ENCODE measurements around the gene SYP.
"Not testable (repeated sequence)": the region's sequence is repeated elsewhere in the genome, so short reads cannot be mapped to it uniquely, and the experiment has no call there.

Gene SYP

GRCh38 chrX:49164589-49165360 lies 35.2 kb downstream of the SYP start:
- no peak for DNase-seq

GRCh38 chrX:49163555-49164419 lies 36.2 kb downstream of the SYP start:
- DNase-seq: no peak

- no peak for DNase-seq
Measured at GRCh38 chrX:49162620-49163019, 37.4 kb downstream of the SYP start, which contains the start of gene MAGIX. TSS of gene MAGIX (plus strand) at chrX:49162758. CDS start at chrX:49162890, 132 bp downstream.

- no peak for DNase-seq
Measured at GRCh38 chrX:49161632-49162031, 38.4 kb downstream of the SYP start.

GRCh38 chrX:49160908-49161307 lies 39.1 kb downstream of the SYP start:
- no peak for DNase-seq

DNA sequence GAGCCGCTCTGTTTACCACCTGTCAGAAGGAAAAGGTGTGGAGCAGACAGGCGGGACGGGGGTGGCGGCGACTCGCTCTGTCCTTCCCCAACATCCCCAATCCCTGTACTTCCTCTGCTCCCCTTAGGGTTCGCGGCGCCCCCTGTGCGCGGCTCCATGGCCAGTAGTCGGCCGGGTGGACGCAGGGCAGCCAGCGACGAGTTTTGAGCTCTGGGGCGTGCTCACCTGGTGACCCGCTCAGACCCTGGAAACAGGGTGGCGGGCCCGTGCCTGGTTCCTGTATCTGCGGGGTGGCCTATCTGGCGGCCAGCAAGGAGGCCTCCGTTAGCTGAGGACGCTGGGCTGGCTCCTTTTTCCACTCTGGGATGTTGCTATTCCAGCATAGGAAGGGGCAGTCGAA lies 42.8 kb downstream of the SYP start:
- DNase-seq: no peak

- DNase-seq: peak; percentile 75
Measured at GRCh38 chrX:49155900-49156837, 43.8 kb downstream of the SYP start.

- DNase-seq: no peak
Measured at GRCh38 chrX:49155243-49155899, 44.6 kb downstream of the SYP start.

DNA sequence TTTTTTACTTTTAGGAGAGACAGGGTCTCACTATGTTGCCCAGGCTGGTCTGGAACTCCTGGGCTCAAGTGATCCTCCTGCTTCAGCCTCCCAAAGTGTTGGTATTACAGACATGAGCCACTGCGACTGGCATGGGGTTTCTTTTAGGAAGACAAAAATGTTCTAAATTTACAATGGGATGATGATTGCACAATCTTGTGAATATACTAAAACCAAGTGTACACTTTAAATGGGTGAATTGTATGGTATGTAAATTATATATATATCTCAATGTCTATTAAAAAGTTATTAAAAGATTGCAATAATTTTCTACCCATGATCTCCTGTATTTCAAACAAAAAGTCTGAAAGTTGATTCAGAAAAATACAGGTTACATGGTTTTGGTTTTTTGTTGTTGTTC lies 46.5 kb downstream of the SYP start:
- DNase-seq: no peak

- not testable (repeated sequence) for DNase-seq
Measured at GRCh38 chrX:49149291-49149690, 50.7 kb downstream of the SYP start.

DNA sequence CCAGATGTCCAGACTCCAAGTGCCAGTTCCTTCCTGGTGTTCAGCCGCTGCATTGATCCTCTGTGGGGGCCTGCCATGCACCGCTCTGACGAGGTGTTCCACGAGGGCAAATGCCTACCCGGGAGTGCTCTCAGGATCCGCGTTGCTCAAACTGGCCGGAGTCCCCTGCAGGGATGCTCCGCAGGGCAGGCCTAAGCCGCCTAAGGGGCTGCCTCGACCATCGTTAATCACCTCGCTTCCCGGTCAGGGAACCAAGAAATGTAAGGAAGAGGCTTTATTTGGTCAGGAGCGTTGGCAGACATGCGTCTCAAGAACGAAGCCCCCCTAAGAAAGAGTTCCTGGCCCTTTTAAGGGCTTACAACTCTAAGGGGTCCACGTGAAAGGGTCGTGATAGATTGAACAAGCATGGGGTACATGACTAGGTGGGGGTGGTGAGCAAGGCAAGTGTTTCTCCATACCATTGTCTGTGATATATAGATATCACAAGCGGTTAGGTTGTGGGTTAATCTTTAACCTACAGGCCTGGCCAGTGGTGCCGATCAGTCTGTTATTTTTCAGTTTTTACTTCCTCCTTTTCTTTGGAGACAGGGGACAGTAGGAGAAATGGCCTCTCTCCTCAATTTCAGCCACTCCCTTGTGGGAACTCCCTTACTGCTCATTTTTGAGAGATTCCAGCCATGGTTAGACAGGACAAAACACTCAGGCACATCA lies 51.4 kb downstream of the SYP start:
- DNase-seq: not testable (repeated sequence)

DNA sequence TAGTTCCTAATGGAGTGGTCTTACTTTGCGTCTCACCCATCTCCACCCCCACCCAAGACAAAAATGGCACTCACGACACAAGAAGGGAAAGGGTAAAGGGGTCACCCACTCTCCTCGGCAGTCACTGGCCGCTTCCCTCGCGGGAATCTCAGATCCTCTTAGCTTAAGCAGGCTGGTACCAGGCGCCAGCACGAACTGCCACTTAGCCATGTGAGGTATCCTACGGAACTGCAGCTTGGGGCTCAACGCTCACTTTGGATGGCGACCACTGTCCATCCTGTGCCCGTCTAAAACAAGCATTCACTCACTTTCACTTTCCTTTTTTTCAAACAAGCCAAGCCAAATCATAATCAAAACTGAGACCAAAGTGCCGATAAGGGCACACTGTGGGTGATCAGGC lies 52.1 kb downstream of the SYP start:
- DNase-seq: no peak

GRCh38 chrX:49147282-49147681 lies 52.7 kb downstream of the SYP start:
- no peak for DNase-seq

GRCh38 chrX:49143154-49143553 lies 56.8 kb downstream of the SYP start:
- not testable (repeated sequence) for DNase-seq

GRCh38 chrX:49142264-49142663 lies 57.7 kb downstream of the SYP start:
- not testable (repeated sequence) for DNase-seq

DNA sequence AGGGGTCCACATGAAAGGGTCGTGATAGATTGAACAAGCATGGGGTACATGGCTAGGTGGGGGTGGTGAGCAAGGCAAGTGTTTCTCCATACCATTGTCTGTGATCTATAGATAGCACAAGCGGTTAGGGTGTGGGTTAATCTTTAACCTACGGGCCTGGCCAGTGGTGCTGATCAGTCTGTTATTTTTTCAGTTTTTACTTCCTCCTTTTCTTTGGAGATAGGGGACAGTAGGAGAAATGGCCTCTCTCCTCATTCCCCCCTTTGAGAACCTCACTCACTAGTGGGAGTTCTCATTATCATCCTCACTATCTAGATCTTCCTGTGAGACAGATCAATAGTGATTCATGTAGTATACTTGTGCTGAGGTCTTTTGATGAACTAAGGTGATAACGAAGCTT lies 60.3 kb downstream of the SYP start:
- DNase-seq: no peak

All from amniotic stem cell (primary cell).